ENCODE data around the gene IGFL2.

The IGFL2 gene

GRCh38 chr19:46196410-46197124 is 48.5 kb downstream of the IGFL2 start:
- DNase-seq (ENCODE audit: low spot score) = no peak
- TF ChIP-seq CTCF (IDR thresholded peaks at IDR 0.05) = no peak
- Histone ChIP-seq H3K27ac (no peak overlapping the region), H3K4me3 (no peak overlapping the region)

GRCh38 chr19:46197314-46198070 is 49.5 kb downstream of the IGFL2 start:
- no peak for DNase-seq (ENCODE audit: low spot score)
- H3K27ac ChIP-seq = no peak overlapping the region
- no peak for TF ChIP-seq CTCF (IDR thresholded peaks at IDR 0.05)
- H3K4me3 ChIP-seq = no peak overlapping the region

- Histone ChIP-seq H3K4me3 (no peak overlapping the region), H3K27ac (no peak overlapping the region)
- DNase-seq (ENCODE audit: low spot score) = no peak
- no peak for TF ChIP-seq CTCF (IDR thresholded peaks at IDR 0.05)
These were observed 50.7 kb downstream of the IGFL2 start for GRCh38 chr19:46198756-46199155.

GRCh38 chr19:46201454-46202310 is 53.6 kb downstream of the IGFL2 start:
- no peak for DNase-seq (ENCODE audit: low spot score)
- no peak overlapping the region for H3K27ac ChIP-seq

GRCh38 chr19:46202426-46202825 is 54.4 kb downstream of the IGFL2 start:
- TF ChIP-seq CTCF (IDR thresholded peaks at IDR 0.05) = no peak
- Histone ChIP-seq H3K27ac (no peak overlapping the region), H3K4me3 (no peak overlapping the region)
- DNase-seq (ENCODE audit: low spot score) = no peak

More at GRCh38 chr19:46201454-46202310, 53.6 kb downstream of the IGFL2 start:
- no peak for TF ChIP-seq CTCF (IDR thresholded peaks at IDR 0.05)
- H3K4me3 ChIP-seq = no peak overlapping the region

- no peak for DNase-seq (ENCODE audit: low spot score)
- TF ChIP-seq CTCF (IDR thresholded peaks at IDR 0.05) = no peak
- Histone ChIP-seq H3K27ac (no peak overlapping the region), H3K4me3 (no peak overlapping the region)
These were observed 55.1 kb downstream of the IGFL2 start for GRCh38 chr19:46202872-46203860.
